Caki2 (cell line): Measurements from ENCODE around the gene R3HDML. TPM values are rescaled to one million over a fixed set of nuclear protein-coding genes. Genes with fewer than 3 reads are reported as not detected.
"Not testable (repeated sequence)": the region's sequence is repeated elsewhere in the genome, so short reads cannot be mapped to it uniquely, and the experiment has no call there.

ENCODE experiments used
- DNase-seq: peaks from one replicate; pipeline ENCODE4 v3.0.0-alpha.2; 2015; ENCODE audit warnings: low read depth
- in situ Hi-C: cut with HindIII; loops from 2 replicates; pipeline ENCODE4 v1.10.0; 2016; ENCODE audit warnings: low sequenced_read_pairs, low pct_unique_long_range_greater_than_20kb, mixed read lengths
- total RNA-seq: library from RNA; depleted of rRNA; stranded (reverse); fragments of >200 nt; shearing (Covaris generic); gene quantifications from 2 replicates; pipeline ENCODE4 v1.2.3, GENCODE V29; 2014; ENCODE audit warnings: low replicate concordance; rRNA removed

The R3HDML gene
- not detected in 2 replicates for total RNA-seq

GRCh38 chr20:44336725-44337380 is at the start of gene R3HDML:
R3HDML (plus strand) TSS chr20:44337043; CDS start chr20:44337158, 115 bp downstream.
- in situ Hi-C loops, result no loop called here
- DNase-seq, result no peak

GRCh38 chr20:44287272-44288097 is 49.4 kb upstream of the R3HDML start:
- no peak for DNase-seq
- in situ Hi-C loops, result no loop called here

GRCh38 chr20:44288252-44288651 is 48.6 kb upstream of the R3HDML start:
- no peak for DNase-seq
- in situ Hi-C loops, result no loop called here

GRCh38 chr20:44291754-44292153 is 45.1 kb upstream of the R3HDML start:
- in situ Hi-C loops, result no loop called here
- DNase-seq, result no peak

GRCh38 chr20:44296011-44296410 is 40.8 kb upstream of the R3HDML start:
- in situ Hi-C loops, result no loop called here
- DNase-seq, result no peak

GRCh38 chr20:44297721-44298120 is 39.1 kb upstream of the R3HDML start:
- DNase-seq, result no peak
- in situ Hi-C loops, result no loop called here

GRCh38 chr20:44299011-44299535 is 37.8 kb upstream of the R3HDML start:
- DNase-seq, result not testable (repeated sequence)

GRCh38 chr20:44301285-44301684 is 35.6 kb upstream of the R3HDML start:
- no peak for DNase-seq
- in situ Hi-C loops, result no loop called here

More at GRCh38 chr20:44299011-44299535, 37.8 kb upstream of the R3HDML start:
- in situ Hi-C loops, result not testable (repeated sequence)

- in situ Hi-C loops, result no loop called here
- no peak for DNase-seq
These were observed 34.7 kb upstream of the R3HDML start for GRCh38 chr20:44302026-44302669.

- in situ Hi-C loops, result no loop called here
- DNase-seq, result no peak
These were observed 34.1 kb upstream of the R3HDML start for GRCh38 chr20:44302736-44303135.

GRCh38 chr20:44304383-44304782 is 32.5 kb upstream of the R3HDML start:
- in situ Hi-C loops, result no loop called here

GRCh38 chr20:44306927-44307326 is 29.9 kb upstream of the R3HDML start:
- no peak for DNase-seq
- in situ Hi-C loops, result no loop called here

More at GRCh38 chr20:44304383-44304782, 32.5 kb upstream of the R3HDML start:
- DNase-seq, result no peak

GRCh38 chr20:44309763-44310663 is 26.8 kb upstream of the R3HDML start:
- DNase-seq, result peak; percentile 35
- in situ Hi-C loops, result no loop called here

GRCh38 chr20:44310664-44311639 is 25.9 kb upstream of the R3HDML start, which contains the start of gene FITM2:
FITM2 (minus strand) TSS chr20:44311202; CDS start chr20:44311148, 54 bp downstream.
- DNase-seq, result peak; percentile 96
- in situ Hi-C loops, result no loop called here

- in situ Hi-C loops, result no loop called here
- DNase-seq, result no peak
These were observed 22.0 kb upstream of the R3HDML start for GRCh38 chr20:44314870-44315269.

- DNase-seq, result no peak
- in situ Hi-C loops, result no loop called here
These were observed 16.9 kb upstream of the R3HDML start for GRCh38 chr20:44319839-44320422.
